NCI-H524 (cell line): Measurements from ENCODE around the gene CYFIP1.

Source experiments
- DNase-seq, 2 experiments: peaks; one replicate each; lab custom pipeline; 2025; lab: John Stamatoyannopoulos, UW

Gene CYFIP1

GRCh38 chr15:22950256-22950990 is 29.7 kb downstream of the CYFIP1 start:
- DNase-seq: no peak

GRCh38 chr15:22949074-22949547 is 31.1 kb downstream of the CYFIP1 start:
- peak; percentile 37 to 77 for DNase-seq

- no peak for DNase-seq
Measured at GRCh38 chr15:22948056-22948455, 32.1 kb downstream of the CYFIP1 start.

GRCh38 chr15:22947101-22948000 is 32.8 kb downstream of the CYFIP1 start:
- peak in 1 of 2 experiments; percentile 17 for DNase-seq

GRCh38 chr15:22945071-22945470 is 35.1 kb downstream of the CYFIP1 start:
- DNase-seq: no peak

GRCh38 chr15:22944651-22945050 is 35.5 kb downstream of the CYFIP1 start:
- no peak for DNase-seq

- no peak for DNase-seq
Measured at GRCh38 chr15:22942877-22943276, 37.3 kb downstream of the CYFIP1 start.

GRCh38 chr15:22942306-22942855 is 37.8 kb downstream of the CYFIP1 start:
- no peak for DNase-seq

- no peak for DNase-seq
Measured at GRCh38 chr15:22941179-22941578, 39.0 kb downstream of the CYFIP1 start.

GRCh38 chr15:22939652-22940061 is 40.5 kb downstream of the CYFIP1 start:
- no peak for DNase-seq

- DNase-seq: no peak
Measured at GRCh38 chr15:22939051-22939450, 41.1 kb downstream of the CYFIP1 start.

- no peak for DNase-seq
Measured at GRCh38 chr15:22936577-22937472, 43.3 kb downstream of the CYFIP1 start.

GRCh38 chr15:22933641-22934061 is 46.5 kb downstream of the CYFIP1 start:
- DNase-seq: no peak

GRCh38 chr15:22931784-22932536 is 48.2 kb downstream of the CYFIP1 start:
- no peak for DNase-seq

GRCh38 chr15:22930782-22931484 is 49.2 kb downstream of the CYFIP1 start:
- no peak for DNase-seq

GRCh38 chr15:22927761-22928160 is 52.4 kb downstream of the CYFIP1 start:
- DNase-seq: no peak

GRCh38 chr15:22925875-22926274 is 54.3 kb downstream of the CYFIP1 start:
- DNase-seq: no peak

GRCh38 chr15:22922003-22922402 is 58.2 kb downstream of the CYFIP1 start:
- no peak for DNase-seq

GRCh38 chr15:22919171-22919570 is 61.0 kb downstream of the CYFIP1 start:
- DNase-seq: no peak

- DNase-seq: no peak
Measured at GRCh38 chr15:22918596-22919140, 61.5 kb downstream of the CYFIP1 start.
